GDM1 (cell line): ENCODE results near the gene RAB13.

Experiments
- DNase-seq: peaks from one replicate; lab custom pipeline; 2025; lab: John Stamatoyannopoulos, UW

The RAB13 gene

DNA sequence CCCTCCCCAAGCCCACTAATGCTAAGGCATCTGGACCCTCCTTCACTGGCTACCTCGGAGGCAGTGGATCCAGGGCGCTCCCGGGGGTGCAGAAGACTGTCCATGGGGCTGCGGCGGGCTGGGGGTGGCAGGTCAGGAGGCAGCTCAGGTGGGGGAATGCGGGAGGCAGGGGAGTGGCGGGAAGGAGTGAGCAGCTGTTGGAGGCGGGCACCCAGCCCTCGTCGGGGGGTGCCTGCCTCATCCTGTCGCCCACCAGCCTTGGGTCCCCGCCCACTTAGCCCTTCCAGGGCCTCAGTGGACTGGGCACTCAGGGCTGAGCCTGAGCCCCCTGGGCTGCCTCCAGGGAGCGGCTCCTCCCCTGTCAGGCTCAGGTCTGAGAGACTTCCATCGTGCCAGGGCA lies 52.7 kb downstream of the RAB13 start:
- DNase-seq = no peak

DNA sequence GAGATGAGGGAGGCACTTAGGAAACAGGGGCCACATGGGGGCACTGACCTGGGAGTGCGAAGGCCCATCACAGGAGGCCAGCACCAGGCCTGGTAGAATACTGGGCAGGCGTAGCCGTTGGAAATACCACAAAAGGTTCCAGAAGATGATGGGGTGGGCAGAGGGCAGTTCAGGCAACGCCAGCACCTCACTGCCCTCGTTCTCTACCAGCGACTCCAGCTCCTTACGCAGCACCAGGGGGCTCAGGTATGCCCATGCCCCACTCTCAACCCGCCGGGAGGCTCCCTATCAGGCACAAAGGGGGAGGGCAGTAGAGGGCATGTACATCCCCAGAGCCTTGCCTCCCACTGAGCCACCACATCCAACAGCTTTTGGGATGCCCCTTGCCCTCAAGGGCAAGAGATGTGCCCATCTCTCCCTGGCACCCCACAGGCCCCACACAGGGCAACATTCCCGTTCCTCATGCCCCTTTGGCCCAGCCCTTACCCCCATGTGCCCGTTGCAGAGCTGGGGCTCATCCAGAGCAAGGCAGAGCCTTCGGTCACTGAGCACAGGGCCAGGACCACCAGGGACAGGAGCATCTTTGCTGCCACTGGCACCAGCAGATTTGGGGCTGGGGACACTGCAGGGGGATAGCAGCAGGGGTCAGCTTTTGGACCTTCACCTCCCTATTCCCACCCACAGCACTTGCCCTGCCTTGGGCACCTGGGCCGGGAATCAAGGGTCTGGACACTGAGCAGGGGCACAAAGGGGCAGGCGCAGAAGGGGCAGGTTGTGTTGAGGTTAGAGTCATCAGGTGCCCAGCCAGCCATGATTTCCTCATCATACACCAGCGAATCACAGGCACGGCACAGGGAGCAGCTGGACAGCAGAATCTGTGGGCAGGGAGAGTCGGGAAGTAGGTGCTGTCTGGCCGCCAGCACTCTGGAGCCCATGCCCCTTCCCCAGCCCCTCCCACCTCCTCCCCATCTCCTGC lies 53.7 kb downstream of the RAB13 start:
- no peak for DNase-seq
